Measurements from ENCODE around the gene CD48. TPM values are rescaled to one million over a fixed set of nuclear protein-coding genes. Genes with fewer than 3 reads are reported as not detected.

CD48 gene
- polyA plus RNA-seq, 1 of the 3 experiments (the other 2 are of a cell fraction): not detected

- 28% methylated on average over 2 of the region's 2 CpGs for WGBS (ENCODE audit: low lambda C conversion rate)
- no peak overlapping the region for H3K9ac ChIP-seq
- H3K9me3 ChIP-seq: no peaks in the 10 kb centered on the region
- H3K9me2 ChIP-seq: no peaks in the 10 kb centered on the region
- H3K4me2 ChIP-seq: no peak overlapping the region
- peaks cover 10% of the 10 kb centered on the region; the same call in 1 of the 2 replicates for H3K27me3 ChIP-seq (ENCODE audit: insufficient read depth)
- CTCF ChIA-PET: no interaction called here
- no peaks in the 10 kb centered on the region for H3F3A ChIP-seq (replicated peaks; ENCODE audit: insufficient read depth)
- H3K36me3 ChIP-seq (replicated peaks in 1 of 2; ENCODE audit: control insufficient read depth in 1 of 2, insufficient read depth in 2 of 2, low read length in 1 of 2): no peaks in the 10 kb centered on the region
- no peak overlapping the region for H2AFZ ChIP-seq (ENCODE audit: low read depth)
- no peaks in the 10 kb centered on the region for H4K20me1 ChIP-seq (ENCODE audit: insufficient read depth)
- TF ChIP-seq EP300 (IDR thresholded peaks at IDR 0.05; ENCODE audit: borderline replicate concordance in 1 of 2, low read depth in 1 of 2, low read length in 1 of 2): no peak
- TF ChIP-seq NFIC (IDR thresholded peaks at IDR 0.05; ENCODE audit: borderline replicate concordance): no peak
- TF ChIP-seq SMC3 (IDR thresholded peaks at IDR 0.05; ENCODE audit: low read depth, low read length): no peak
- TF ChIP-seq GATA2 (CRISPR knock-in tag; IDR thresholded peaks at IDR 0.05): no peak
- no peak for TF ChIP-seq FOXM1 (IDR thresholded peaks at IDR 0.05; ENCODE audit: low read depth)
- no peak for TF ChIP-seq RAD21 (IDR thresholded peaks at IDR 0.05; ENCODE audit: low read length)
- no peak for TF ChIP-seq IRF3 (IDR thresholded peaks at IDR 0.05; ENCODE audit: low read depth, low read length)
- no peak for TF ChIP-seq TEAD4 (IDR thresholded peaks at IDR 0.05; ENCODE audit: borderline replicate concordance, insufficient read depth)
- TF ChIP-seq MEF2A (IDR thresholded peaks at IDR 0.05; ENCODE audit: borderline replicate concordance, low read depth): no peak
- TF ChIP-seq TAF1 (IDR thresholded peaks at IDR 0.05; ENCODE audit: borderline replicate concordance, low read depth, low read length): no peak
- TF ChIP-seq MAX (IDR thresholded peaks at IDR 0.05; ENCODE audit: low read depth): no peak
- TF ChIP-seq, protein P1, sequence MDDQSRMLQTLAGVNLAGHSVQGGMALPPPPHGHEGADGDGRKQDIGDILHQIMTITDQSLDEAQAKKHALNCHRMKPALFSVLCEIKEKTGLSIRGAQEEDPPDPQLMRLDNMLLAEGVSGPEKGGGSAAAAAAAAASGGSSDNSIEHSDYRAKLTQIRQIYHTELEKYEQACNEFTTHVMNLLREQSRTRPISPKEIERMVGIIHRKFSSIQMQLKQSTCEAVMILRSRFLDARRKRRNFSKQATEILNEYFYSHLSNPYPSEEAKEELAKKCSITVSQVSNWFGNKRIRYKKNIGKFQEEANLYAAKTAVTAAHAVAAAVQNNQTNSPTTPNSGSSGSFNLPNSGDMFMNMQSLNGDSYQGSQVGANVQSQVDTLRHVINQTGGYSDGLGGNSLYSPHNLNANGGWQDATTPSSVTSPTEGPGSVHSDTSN (IDR thresholded peaks at IDR 0.05): no peak
- no peak for TF ChIP-seq NRF1 (IDR thresholded peaks at IDR 0.05; ENCODE audit: low read depth, low read length)
- no peak for TF ChIP-seq ZBTB33 (IDR thresholded peaks at IDR 0.05; ENCODE audit: borderline replicate concordance, low read depth)
- no peak for TF ChIP-seq TCF12 (IDR thresholded peaks at IDR 0.05)
- no peak for TF ChIP-seq SIN3A (IDR thresholded peaks at IDR 0.05; ENCODE audit: borderline replicate concordance, low read depth, low read length)
- TF ChIP-seq RCOR1 (IDR thresholded peaks at IDR 0.05; ENCODE audit: low read length): no peak
- no peak for TF ChIP-seq FOSL2 (IDR thresholded peaks at IDR 0.05; ENCODE audit: borderline replicate concordance, low read depth)
- no peak for TF ChIP-seq CHD2 (IDR thresholded peaks at IDR 0.05; ENCODE audit: low read length, partially characterized antibody)
- H3K27ac ChIP-seq (ENCODE audit: low read depth in 2 of 2, low read length in 1 of 2): no peak overlapping the region
- no peak for DNase-seq
- H3K4me1 ChIP-seq (ENCODE audit: control insufficient read depth in 1 of 2, insufficient read depth in 2 of 2, low read depth in 1 of 2, low read length in 1 of 2): no peaks in the 10 kb centered on the region
- H3K79me2 ChIP-seq (ENCODE audit: insufficient read depth): no peaks in the 10 kb centered on the region
- POLR2A ChIA-PET: no interaction called here
- H3K4me3 ChIP-seq (ENCODE audit: low read depth in 2 of 2, low read length in 1 of 2): no peak overlapping the region
Observed at GRCh38 chr1:160756849-160757201, 45.2 kb upstream of the CD48 start.
